Measurements from ENCODE around the gene FAM221B. TPM values are rescaled to one million over a fixed set of nuclear protein-coding genes. Genes with fewer than 3 reads are reported as not detected.

The FAM221B gene
- total and polyA plus RNA-seq, 5 donors: not detected

- Histone ChIP-seq H3K4me3 (ENCODE audit: low read length) (no peak overlapping the region), H3K4me1 (ENCODE audit: control insufficient read depth, insufficient read depth, low read length) (peaks cover 5% of the 10 kb centered on the region), H3K27ac (ENCODE audit: low read length) (no peak overlapping the region), H3K9me3 (ENCODE audit: control insufficient read depth, low read length) (no peaks in the 10 kb centered on the region), H3K27me3 (ENCODE audit: control insufficient read depth, insufficient read depth) (no peaks in the 10 kb centered on the region)
- ATAC-seq (no peak), DNase-seq (no peak)
- intact Hi-C loops (cut with DNase I): no loop called here
- WGBS: 87% methylated on average over 2 of the region's 2 CpGs
Observed at GRCh38 chr9:35766997-35767396, 61.5 kb downstream of the FAM221B start.

Other genes with a start within 250 kb of the FAM221B start
- 10 to 100 TPM; 25.0 to 35.3 (median 27.4) TPM for gene TESK1, start 223.5 kb downstream of the FAM221B start, total RNA-seq
- 30.5 TPM for gene TESK1, start 223.5 kb downstream of the FAM221B start, polyA plus RNA-seq
- under 1 TPM; 0.58 to 0.68 (median 0.60) TPM for gene CD72, start 210.3 kb downstream of the FAM221B start, total RNA-seq
- gene CD72, start 210.3 kb downstream of the FAM221B start, polyA plus RNA-seq: 0.66 TPM
- 1 to 10 TPM in 1 of 4 donors, under 1 TPM in 1, not detected in 2; 0.26 to 1.5 TPM for gene SIT1, start 177.8 kb downstream of the FAM221B start, total RNA-seq
- gene SIT1, start 177.8 kb downstream of the FAM221B start, polyA plus RNA-seq: 0.14 TPM
- gene RMRP, start 170.7 kb downstream of the FAM221B start, total RNA-seq: over 10,000 TPM; 19,654 to 22,919 (median 21,195) TPM
- 218 TPM for gene RMRP, start 170.7 kb downstream of the FAM221B start, polyA plus RNA-seq
- gene CCDC107, start 170.4 kb downstream of the FAM221B start, total RNA-seq: 10 to 100 TPM; 54.7 to 61.6 (median 60.1) TPM
- 75.0 TPM for gene CCDC107, start 170.4 kb downstream of the FAM221B start, polyA plus RNA-seq
- under 1 TPM in 3 of 4 donors, not detected in 1; 0.29 to 0.50 (median 0.34) TPM for gene ARHGEF39, start 163.5 kb downstream of the FAM221B start, total RNA-seq
- 0.52 TPM for gene ARHGEF39, start 163.5 kb downstream of the FAM221B start, polyA plus RNA-seq
- gene CA9, start 154.8 kb downstream of the FAM221B start, total RNA-seq: 1 to 10 TPM in 3 of 4 donors, not detected in 1; 1.0 to 1.2 (median 1.1) TPM
- gene CA9, start 154.8 kb downstream of the FAM221B start, polyA plus RNA-seq: 1.4 TPM
- gene TPM2, start 138.8 kb downstream of the FAM221B start, total RNA-seq: 100 to 1,000 TPM; 573 to 840 (median 738) TPM
- gene TPM2, start 138.8 kb downstream of the FAM221B start, polyA plus RNA-seq: 2,123 TPM
- 100 to 1,000 TPM; 263 to 375 (median 298) TPM for gene TLN1, start 96.5 kb downstream of the FAM221B start, total RNA-seq
- gene TLN1, start 96.5 kb downstream of the FAM221B start, polyA plus RNA-seq: 171 TPM
- gene CREB3, start 96.1 kb downstream of the FAM221B start, total RNA-seq: 10 to 100 TPM; 24.5 to 35.4 (median 25.7) TPM
- gene CREB3, start 96.1 kb downstream of the FAM221B start, polyA plus RNA-seq: 29.6 TPM
- 100 to 1,000 TPM in 2 of 4 donors, 10 to 100 TPM in 2; 93.7 to 117 (median 102) TPM for gene GBA2, start 79.5 kb downstream of the FAM221B start, total RNA-seq
- 70.3 TPM for gene GBA2, start 79.5 kb downstream of the FAM221B start, polyA plus RNA-seq
- gene RGP1, start 79.4 kb downstream of the FAM221B start, total RNA-seq: 10 to 100 TPM; 25.7 to 35.0 (median 30.4) TPM
- 17.7 TPM for gene RGP1, start 79.4 kb downstream of the FAM221B start, polyA plus RNA-seq
- not detected for gene MSMP, start 74.5 kb downstream of the FAM221B start, total RNA-seq
- gene MSMP, start 74.5 kb downstream of the FAM221B start, polyA plus RNA-seq: 0.27 TPM
- 10 to 100 TPM; 21.3 to 29.9 (median 26.3) TPM for gene NPR2, start 37.1 kb downstream of the FAM221B start, total RNA-seq
- 24.7 TPM for gene NPR2, start 37.1 kb downstream of the FAM221B start, polyA plus RNA-seq
- 1 to 10 TPM; 2.6 to 6.0 (median 4.9) TPM for gene SPAG8, start 16.5 kb downstream of the FAM221B start, total RNA-seq
- gene SPAG8, start 16.5 kb downstream of the FAM221B start, polyA plus RNA-seq: 5.4 TPM
- gene HINT2, start 13.7 kb downstream of the FAM221B start, total RNA-seq: 10 to 100 TPM; 56.7 to 60.7 (median 59.0) TPM
- gene HINT2, start 13.7 kb downstream of the FAM221B start, polyA plus RNA-seq: 108 TPM
- 10 to 100 TPM; 19.5 to 21.3 (median 21.0) TPM for gene TMEM8B, start 496 bp upstream of the FAM221B start, total RNA-seq
- gene TMEM8B, start 496 bp upstream of the FAM221B start, polyA plus RNA-seq: 12.7 TPM
- not detected for gene OR13J1, start 41.7 kb upstream of the FAM221B start, total RNA-seq
- gene OR13J1, start 41.7 kb upstream of the FAM221B start, polyA plus RNA-seq: not detected
- 1 to 10 TPM; 2.0 to 5.9 (median 5.1) TPM for gene HRCT1, start 77.5 kb upstream of the FAM221B start, total RNA-seq
- 3.3 TPM for gene HRCT1, start 77.5 kb upstream of the FAM221B start, polyA plus RNA-seq
- gene SPAAR, start 80.8 kb upstream of the FAM221B start, total RNA-seq: 1 to 10 TPM; 3.7 to 8.0 (median 5.8) TPM
- gene SPAAR, start 80.8 kb upstream of the FAM221B start, polyA plus RNA-seq: 8.7 TPM
- not detected for gene OR2S2, start 129.4 kb upstream of the FAM221B start, total RNA-seq
- gene OR2S2, start 129.4 kb upstream of the FAM221B start, polyA plus RNA-seq: not detected
- 10 to 100 TPM in 1 of 4 donors, 1 to 10 TPM in 3; 7.4 to 10.1 (median 8.6) TPM for gene RECK, start 208.2 kb upstream of the FAM221B start, total RNA-seq
- gene RECK, start 208.2 kb upstream of the FAM221B start, polyA plus RNA-seq: 4.3 TPM

Measured in right cardiac atrium (tissue), 5 donors.